Upper lobe of left lung (tissue), 6 donors: ENCODE results near the gene MAP2K6. TPM values are rescaled to one million over a fixed set of nuclear protein-coding genes. Genes with fewer than 3 reads are reported as not detected.

Source experiments
- ATAC-seq, 2 donors: fragments of 200-7000 bp; cut with Tn5 transposase; one replicate each; pipeline ENCODE4 v1.9.1; 2022; ENCODE audit warnings: mild to moderate bottlenecking in 2 of 2, moderate library complexity in 2 of 2; ENCODE audit not compliant: low FRiP score in 2 of 2
- DNase-seq, 2 donors: peaks; one replicate each; pipeline ENCODE4 v3.0.0-alpha.2; 2019 to 2020
- H3K27ac ChIP-seq, 4 donors: fragments of 200-600 bp; sonication (generic); one replicate each; pipeline ENCODE4 v1.5.1; 2016 to 2019
- H3K27me3 ChIP-seq, 4 donors: fragments of 200-600 bp; sonication (generic); one replicate each; pipeline ENCODE4 v1.5.1; 2017 to 2019
- H3K36me3 ChIP-seq, 4 donors: fragments of 200-600 bp; sonication (generic); one replicate each; pipeline ENCODE4 v1.5.1; 2016 to 2019
- H3K4me1 ChIP-seq, 4 donors: fragments of 200-600 bp; sonication (generic); one replicate each; pipeline ENCODE4 v1.5.1; 2018 to 2019
- H3K4me3 ChIP-seq, 4 donors: fragments of 200-600 bp; sonication (generic); one replicate each; pipeline ENCODE4 v1.5.1; 2017 to 2019; ENCODE audit warnings: mild to moderate bottlenecking in 2 of 4, moderate library complexity in 1 of 4
- H3K9me3 ChIP-seq, 4 donors: fragments of 200-600 bp; sonication (generic); one replicate each; pipeline ENCODE4 v1.5.1; 2018 to 2019
- EP300 ChIP-seq, 4 donors: sonication (generic); formaldehyde crosslinking; IDR thresholded peaks; one replicate each; pipeline ENCODE4 v1.5.1; 2017; ENCODE audit warnings: antibody characterized with exemption in 4 of 4, control low read depth in 2 of 4
- POLR2A ChIP-seq, 4 donors: fragments of 450-650 bp; IDR thresholded peaks; one replicate each; pipeline ENCODE4 v1.5.1; 2016 to 2017; ENCODE audit warnings: antibody characterized with exemption in 4 of 4, mild to moderate bottlenecking in 2 of 4
- POLR2AphosphoS5 ChIP-seq, 2 donors: sonication (generic); formaldehyde crosslinking; IDR thresholded peaks; one replicate each; pipeline ENCODE4 v1.5.1; 2017; ENCODE audit warnings: antibody characterized with exemption in 2 of 2
- WGBS, 2 donors: methylation state at CpG; one replicate each; pipeline ENCODE4 v1.1.5; 2017 to 2018; 5-methylcytosine and 5-hydroxymethylcytosine counted together
- total RNA-seq, 6 donors: library from RNA; depleted of rRNA in 4 of 6; stranded (reverse); fragments of >200 nt in 4 of 6; gene quantifications; one replicate each; pipeline versions ENCODE4 v1.1.0 to v1.2.1, GENCODE V29; 2016 to 2021
- TF ChIP-seq, protein P1 (sequence below), 6 experiments: fragments of 450-650 bp in 4 of 6; fragments of 200-600 bp in 2 of 6; sonication (generic) in 2 of 6; IDR thresholded peaks; one replicate each; pipeline ENCODE4 v1.5.1; 2016 to 2019; ENCODE audit warnings: antibody characterized with exemption in 6 of 6
- donor health status: DM: no; HTN: no; CAD: no; lungs with moderate emphysema.
- donor health status: DM: no; HTN: yes; CAD: no; lungs with severe emphysema.

The MAP2K6 gene
- total RNA-seq = 10 to 100 TPM in 1 of 6 donors, 1 to 10 TPM in 4, under 1 TPM in 1; 0.33 to 16.8 (median 5.9) TPM

DNA sequence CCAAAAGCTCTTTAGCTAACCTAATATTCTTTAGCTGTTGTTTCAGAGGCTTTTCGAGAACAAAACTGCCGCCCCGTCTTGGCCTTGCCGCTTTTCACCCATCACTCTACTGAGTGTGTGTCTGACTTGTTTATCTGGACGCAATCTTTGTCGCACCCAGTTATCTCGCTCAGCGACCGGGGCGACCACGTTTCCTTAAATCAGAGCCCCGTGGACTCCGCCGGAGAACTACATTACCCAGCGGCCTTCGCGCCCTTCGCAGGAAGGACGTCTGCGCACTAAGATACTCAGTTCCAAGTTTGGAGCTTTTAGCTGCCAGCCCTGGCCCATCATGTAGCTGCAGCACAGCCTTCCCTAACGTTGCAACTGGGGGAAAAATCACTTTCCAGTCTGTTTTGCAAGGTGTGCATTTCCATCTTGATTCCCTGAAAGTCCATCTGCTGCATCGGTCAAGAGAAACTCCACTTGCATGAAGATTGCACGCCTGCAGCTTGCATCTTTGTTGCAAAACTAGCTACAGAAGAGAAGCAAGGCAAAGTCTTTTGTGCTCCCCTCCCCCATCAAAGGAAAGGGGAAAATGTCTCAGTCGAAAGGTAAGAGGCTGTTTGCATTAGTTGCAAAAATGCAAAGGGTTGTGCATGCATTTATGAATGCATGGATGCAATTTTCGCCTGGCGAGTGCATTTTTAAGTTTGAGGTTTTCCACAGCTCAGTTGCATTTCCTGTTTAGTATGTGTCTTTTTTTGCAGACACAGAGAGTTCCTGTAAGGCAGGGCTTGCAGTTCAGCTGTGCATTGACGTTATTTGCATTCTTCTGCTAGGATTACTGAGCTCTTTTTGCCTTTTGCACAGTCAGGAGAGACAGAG is at the start of gene MAP2K6:
Gene MAP2K6, plus strand, starts transcription at position 290 of the 867 bp plus-strand sequence. Its CDS starts 288 bp downstream, at position 578.
- H3K27me3 ChIP-seq = no peaks in the 10 kb centered on the region
- peaks cover 13 to 33% (median 20%) of the 10 kb centered on the region in 4 donors for H3K4me1 ChIP-seq
- TF ChIP-seq, protein P1, sequence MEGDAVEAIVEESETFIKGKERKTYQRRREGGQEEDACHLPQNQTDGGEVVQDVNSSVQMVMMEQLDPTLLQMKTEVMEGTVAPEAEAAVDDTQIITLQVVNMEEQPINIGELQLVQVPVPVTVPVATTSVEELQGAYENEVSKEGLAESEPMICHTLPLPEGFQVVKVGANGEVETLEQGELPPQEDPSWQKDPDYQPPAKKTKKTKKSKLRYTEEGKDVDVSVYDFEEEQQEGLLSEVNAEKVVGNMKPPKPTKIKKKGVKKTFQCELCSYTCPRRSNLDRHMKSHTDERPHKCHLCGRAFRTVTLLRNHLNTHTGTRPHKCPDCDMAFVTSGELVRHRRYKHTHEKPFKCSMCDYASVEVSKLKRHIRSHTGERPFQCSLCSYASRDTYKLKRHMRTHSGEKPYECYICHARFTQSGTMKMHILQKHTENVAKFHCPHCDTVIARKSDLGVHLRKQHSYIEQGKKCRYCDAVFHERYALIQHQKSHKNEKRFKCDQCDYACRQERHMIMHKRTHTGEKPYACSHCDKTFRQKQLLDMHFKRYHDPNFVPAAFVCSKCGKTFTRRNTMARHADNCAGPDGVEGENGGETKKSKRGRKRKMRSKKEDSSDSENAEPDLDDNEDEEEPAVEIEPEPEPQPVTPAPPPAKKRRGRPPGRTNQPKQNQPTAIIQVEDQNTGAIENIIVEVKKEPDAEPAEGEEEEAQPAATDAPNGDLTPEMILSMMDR (IDR thresholded peaks at IDR 0.05) = no peak
- no peak for TF ChIP-seq EP300 (IDR thresholded peaks at IDR 0.05)
- TF ChIP-seq POLR2AphosphoS5 (IDR thresholded peaks at IDR 0.05) = no peak
- TF ChIP-seq POLR2A (IDR thresholded peaks at IDR 0.05) = no peak
- whole genome bisulfite sequencing, 2 donors = 1% methylated on average over 26 to 27 of the region's 27 CpGs
- no peaks in the 10 kb centered on the region for H3K9me3 ChIP-seq
- no peaks in the 10 kb centered on the region for H3K36me3 ChIP-seq
- H3K4me3 ChIP-seq = peak within 1 kb of the TSS; percentile 2 to 59 (median 53)
- peak; percentile 89 to 98 for ATAC-seq
- peak within 1 kb of the TSS in 1 of 4 donors; percentile 57 for H3K27ac ChIP-seq
- peak; percentile 77 to 85 for DNase-seq

DNA sequence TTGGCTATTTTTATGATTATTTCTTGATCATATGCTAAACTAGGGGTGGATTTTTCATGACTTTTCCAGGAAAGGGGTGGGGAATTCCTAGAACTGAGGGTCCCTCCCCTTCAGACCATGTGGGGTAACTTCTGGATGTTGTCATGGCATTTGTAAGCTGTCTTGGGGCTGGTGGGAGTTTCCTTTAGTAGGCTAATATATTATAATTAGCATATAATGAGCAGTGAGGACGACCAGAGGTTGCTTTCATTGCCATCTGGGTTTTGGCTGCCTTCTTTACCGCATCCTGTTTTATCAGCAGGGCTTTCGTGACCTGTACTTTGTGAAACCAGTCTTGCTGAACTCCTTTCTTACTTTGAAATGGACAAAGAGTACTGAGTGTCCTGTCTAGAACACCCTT is 47.2 kb upstream of the MAP2K6 start:
- Histone ChIP-seq H3K4me1 (no peaks in the 10 kb centered on the region), H3K36me3 (no peaks in the 10 kb centered on the region), H3K27ac (no peak overlapping the region), H3K4me3 (no peak overlapping the region), H3K9me3 (no peaks in the 10 kb centered on the region), H3K27me3 (no peaks in the 10 kb centered on the region)
- WGBS, 2 donors = 65 to 77% methylated on average over 3 of the region's 3 CpGs
- ATAC-seq (no peak), DNase-seq (no peak)
- TF ChIP-seq, protein P1 (IDR thresholded peaks at IDR 0.05) = no peak
- TF ChIP-seq EP300 (IDR thresholded peaks at IDR 0.05) (no peak), POLR2AphosphoS5 (IDR thresholded peaks at IDR 0.05) (no peak), POLR2A (IDR thresholded peaks at IDR 0.05) (no peak)

DNA sequence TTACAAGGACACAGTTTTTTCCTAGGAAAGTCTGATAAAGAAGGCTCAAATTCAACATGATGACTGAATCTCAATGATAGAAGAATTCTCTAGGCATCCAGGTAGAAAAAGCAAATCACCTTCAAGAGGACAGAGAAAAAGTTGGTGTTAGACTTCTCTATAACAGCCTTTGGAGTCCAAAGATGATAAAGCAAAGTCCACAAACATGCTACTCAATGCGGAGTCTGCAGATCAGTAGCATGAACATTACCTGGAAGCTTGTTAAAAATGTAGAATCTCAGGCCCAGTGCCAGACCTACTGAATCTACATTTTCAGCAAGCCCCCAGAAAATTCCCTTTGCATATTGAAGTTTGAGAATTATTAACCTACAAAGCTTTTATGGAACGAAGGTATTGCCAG is 41.4 kb upstream of the MAP2K6 start:
- no peaks in the 10 kb centered on the region for H3K4me1 ChIP-seq
- no peak for ATAC-seq
- no peaks in the 10 kb centered on the region for H3K27me3 ChIP-seq
- H3K27ac ChIP-seq = no peak overlapping the region
- no peaks in the 10 kb centered on the region for H3K9me3 ChIP-seq
- H3K36me3 ChIP-seq = no peaks in the 10 kb centered on the region
- TF ChIP-seq POLR2AphosphoS5 (IDR thresholded peaks at IDR 0.05) = no peak
- no peak for TF ChIP-seq POLR2A (IDR thresholded peaks at IDR 0.05)
- TF ChIP-seq EP300 (IDR thresholded peaks at IDR 0.05) = no peak
- TF ChIP-seq, protein P1 (IDR thresholded peaks at IDR 0.05) = no peak
- no peak overlapping the region for H3K4me3 ChIP-seq
- no peak for DNase-seq
- 90 to 92% methylated on average over 2 of the region's 2 CpGs for WGBS, 2 donors

DNA sequence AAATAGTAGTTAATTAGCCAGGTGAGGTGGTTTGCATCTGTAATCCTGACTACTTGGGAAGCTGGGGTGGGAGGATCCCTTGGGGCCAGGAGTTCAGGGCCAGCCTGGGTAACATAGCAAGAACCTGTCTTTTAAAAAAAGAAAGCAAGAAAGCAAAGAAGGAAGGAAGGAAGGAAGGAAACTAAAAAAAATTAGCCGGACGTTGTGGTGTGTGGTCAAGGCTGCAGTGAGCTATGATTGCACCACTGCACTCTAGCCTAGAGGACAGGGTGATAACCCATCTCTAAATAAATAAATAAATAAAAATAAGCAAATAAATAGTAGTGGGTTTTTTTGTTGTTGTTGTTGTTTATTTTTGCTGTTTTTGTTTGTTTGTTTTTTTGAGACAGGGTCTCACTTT is 39.3 kb upstream of the MAP2K6 start:
- Histone ChIP-seq H3K9me3 (no peaks in the 10 kb centered on the region), H3K36me3 (no peaks in the 10 kb centered on the region), H3K27me3 (no peaks in the 10 kb centered on the region), H3K27ac (no peak overlapping the region), H3K4me3 (no peak overlapping the region), H3K4me1 (no peaks in the 10 kb centered on the region)
- no peak for DNase-seq
- WGBS, 2 donors = 41 to 44% methylated on average over 2 of the region's 2 CpGs
- ATAC-seq = no peak
- TF ChIP-seq POLR2A (IDR thresholded peaks at IDR 0.05) = no peak
- TF ChIP-seq EP300 (IDR thresholded peaks at IDR 0.05) = no peak
- no peak for TF ChIP-seq POLR2AphosphoS5 (IDR thresholded peaks at IDR 0.05)
- TF ChIP-seq, protein P1 (IDR thresholded peaks at IDR 0.05) = no peak
